ENCODE data around the gene PPP2CA. TPM values are rescaled to one million over a fixed set of nuclear protein-coding genes. Genes with fewer than 3 reads are reported as not detected.

The PPP2CA gene
- total and polyA plus RNA-seq, 9 donors, result 55.3 to 147 (median 123) TPM

GRCh38 chr5:134246771-134247427 is 21.0 kb upstream of the PPP2CA start:
- Histone ChIP-seq H3K27ac (ENCODE audit: low read length) (no peak overlapping the region), H3K4me3 (ENCODE audit: low read length) (no peak overlapping the region), H3K27me3 (ENCODE audit: control insufficient read depth, insufficient read depth, low read length) (no peaks in the 10 kb centered on the region)

GRCh38 chr5:134245692-134246091 is 19.8 kb upstream of the PPP2CA start:
- no peak for DNase-seq
- Histone ChIP-seq H3K27me3 (ENCODE audit: control insufficient read depth, insufficient read depth, low read length) (no peaks in the 10 kb centered on the region), H3K36me3 (ENCODE audit: control insufficient read depth, insufficient read depth, low read length) (no peaks in the 10 kb centered on the region), H3K4me3 (ENCODE audit: low read length) (no peak overlapping the region), H3K27ac (ENCODE audit: low read length) (no peak overlapping the region), H3K4me1 (ENCODE audit: control insufficient read depth, insufficient read depth, low read length) (peaks cover 18% of the 10 kb centered on the region), H3K9me3 (replicated peaks; ENCODE audit: control insufficient read depth, low read depth, low read length) (no peaks in the 10 kb centered on the region)
- 83% methylated on average over 2 of the region's 2 CpGs for WGBS (ENCODE audit: insufficient coverage)

More at GRCh38 chr5:134246771-134247427, 21.0 kb upstream of the PPP2CA start:
- H3K9me3 ChIP-seq (replicated peaks; ENCODE audit: control insufficient read depth, low read depth, low read length), result no peaks in the 10 kb centered on the region
- no peaks in the 10 kb centered on the region for H3K36me3 ChIP-seq (ENCODE audit: control insufficient read depth, insufficient read depth, low read length)
- peaks cover 16% of the 10 kb centered on the region for H3K4me1 ChIP-seq (ENCODE audit: control insufficient read depth, insufficient read depth, low read length)
- WGBS (ENCODE audit: insufficient coverage), result 95% methylated on average over 5 of the region's 5 CpGs
- no peak for DNase-seq

- Histone ChIP-seq H3K4me3 (ENCODE audit: low read length) (no peak overlapping the region), H3K36me3 (ENCODE audit: control insufficient read depth, insufficient read depth, low read length) (no peaks in the 10 kb centered on the region), H3K27ac (ENCODE audit: low read length) (peak overlapping the region; percentile 47), H3K9me3 (replicated peaks; ENCODE audit: control insufficient read depth, low read depth, low read length) (no peaks in the 10 kb centered on the region), H3K4me1 (ENCODE audit: control insufficient read depth, insufficient read depth, low read length) (peaks cover 20% of the 10 kb centered on the region), H3K27me3 (ENCODE audit: control insufficient read depth, insufficient read depth, low read length) (no peaks in the 10 kb centered on the region)
- DNase-seq, result peak; percentile 90
- WGBS (ENCODE audit: insufficient coverage), result no CpG with 5 or more reads among the region's 8 CpGs
These were observed 19.3 kb upstream of the PPP2CA start for GRCh38 chr5:134245101-134245604.

- WGBS (ENCODE audit: insufficient coverage), result 33% methylated on average over 3 of the region's 5 CpGs
These were observed 16.3 kb upstream of the PPP2CA start for GRCh38 chr5:134242146-134242545.

GRCh38 chr5:134240421-134240962 is 14.6 kb upstream of the PPP2CA start:
- peak; percentile 96 for DNase-seq
- H3K9me3 ChIP-seq (replicated peaks; ENCODE audit: control insufficient read depth, low read depth, low read length), result no peaks in the 10 kb centered on the region
- WGBS (ENCODE audit: insufficient coverage), result 20% methylated on average over 2 of the region's 7 CpGs
- H3K27ac ChIP-seq (ENCODE audit: low read length), result peak overlapping the region; percentile 84
- no peaks in the 10 kb centered on the region for H3K27me3 ChIP-seq (ENCODE audit: control insufficient read depth, insufficient read depth, low read length)
- H3K36me3 ChIP-seq (ENCODE audit: control insufficient read depth, insufficient read depth, low read length), result no peaks in the 10 kb centered on the region
- H3K4me1 ChIP-seq (ENCODE audit: control insufficient read depth, insufficient read depth, low read length), result peaks cover 24% of the 10 kb centered on the region
- no peak overlapping the region for H3K4me3 ChIP-seq (ENCODE audit: low read length)

More at GRCh38 chr5:134242146-134242545, 16.3 kb upstream of the PPP2CA start:
- H3K36me3 ChIP-seq (ENCODE audit: control insufficient read depth, insufficient read depth, low read length), result no peaks in the 10 kb centered on the region
- H3K27ac ChIP-seq (ENCODE audit: low read length), result peak overlapping the region; percentile 25
- H3K4me3 ChIP-seq (ENCODE audit: low read length), result no peak overlapping the region
- H3K27me3 ChIP-seq (ENCODE audit: control insufficient read depth, insufficient read depth, low read length), result no peaks in the 10 kb centered on the region
- H3K4me1 ChIP-seq (ENCODE audit: control insufficient read depth, insufficient read depth, low read length), result peaks cover 23% of the 10 kb centered on the region
- DNase-seq, result peak; percentile 87
- no peaks in the 10 kb centered on the region for H3K9me3 ChIP-seq (replicated peaks; ENCODE audit: control insufficient read depth, low read depth, low read length)

- 92% methylated on average over 5 of the region's 6 CpGs for WGBS (ENCODE audit: insufficient coverage)
- Histone ChIP-seq H3K4me3 (ENCODE audit: low read length) (no peak overlapping the region), H3K27ac (ENCODE audit: low read length) (no peak overlapping the region), H3K9me3 (replicated peaks; ENCODE audit: control insufficient read depth, low read depth, low read length) (no peaks in the 10 kb centered on the region), H3K36me3 (ENCODE audit: control insufficient read depth, insufficient read depth, low read length) (no peaks in the 10 kb centered on the region), H3K4me1 (ENCODE audit: control insufficient read depth, insufficient read depth, low read length) (peaks cover 11% of the 10 kb centered on the region), H3K27me3 (ENCODE audit: control insufficient read depth, insufficient read depth, low read length) (no peaks in the 10 kb centered on the region)
- no peak for DNase-seq
These were observed 10.9 kb upstream of the PPP2CA start for GRCh38 chr5:134236820-134237219.

- Histone ChIP-seq H3K4me3 (ENCODE audit: low read length) (no peak overlapping the region), H3K27me3 (ENCODE audit: control insufficient read depth, insufficient read depth, low read length) (no peaks in the 10 kb centered on the region), H3K9me3 (replicated peaks; ENCODE audit: control insufficient read depth, low read depth, low read length) (no peaks in the 10 kb centered on the region), H3K36me3 (ENCODE audit: control insufficient read depth, insufficient read depth, low read length) (no peaks in the 10 kb centered on the region), H3K4me1 (ENCODE audit: control insufficient read depth, insufficient read depth, low read length) (peaks cover 9% of the 10 kb centered on the region), H3K27ac (ENCODE audit: low read length) (no peak overlapping the region)
- peak; percentile 75 for DNase-seq
- 10% methylated on average over 2 of the region's 2 CpGs for WGBS (ENCODE audit: insufficient coverage)
These were observed 10.4 kb upstream of the PPP2CA start for GRCh38 chr5:134236318-134236717.

- peaks cover 9% of the 10 kb centered on the region for H3K4me1 ChIP-seq (ENCODE audit: control insufficient read depth, insufficient read depth, low read length)
- no peak overlapping the region for H3K4me3 ChIP-seq (ENCODE audit: low read length)
- no peaks in the 10 kb centered on the region for H3K9me3 ChIP-seq (replicated peaks; ENCODE audit: control insufficient read depth, low read depth, low read length)
- no peaks in the 10 kb centered on the region for H3K27me3 ChIP-seq (ENCODE audit: control insufficient read depth, insufficient read depth, low read length)
- DNase-seq, result no peak
- H3K36me3 ChIP-seq (ENCODE audit: control insufficient read depth, insufficient read depth, low read length), result no peaks in the 10 kb centered on the region
- H3K27ac ChIP-seq (ENCODE audit: low read length), result no peak overlapping the region
These were observed 2.8 kb upstream of the PPP2CA start for GRCh38 chr5:134228624-134229023.

- Histone ChIP-seq H3K36me3 (ENCODE audit: control insufficient read depth, insufficient read depth, low read length) (no peaks in the 10 kb centered on the region), H3K4me3 (ENCODE audit: low read length) (no peak overlapping the region), H3K9me3 (replicated peaks; ENCODE audit: control insufficient read depth, low read depth, low read length) (no peaks in the 10 kb centered on the region), H3K4me1 (ENCODE audit: control insufficient read depth, insufficient read depth, low read length) (peaks cover 9% of the 10 kb centered on the region), H3K27me3 (ENCODE audit: control insufficient read depth, insufficient read depth, low read length) (no peaks in the 10 kb centered on the region), H3K27ac (ENCODE audit: low read length) (no peak overlapping the region)
- no peak for DNase-seq
- 88% methylated on average over 2 of the region's 3 CpGs for WGBS (ENCODE audit: insufficient coverage)
These were observed 1.9 kb upstream of the PPP2CA start for GRCh38 chr5:134227776-134228175.

GRCh38 chr5:134227259-134227658 is 1.4 kb upstream of the PPP2CA start:
- peak; percentile 41 for DNase-seq
- peaks cover 9% of the 10 kb centered on the region for H3K4me1 ChIP-seq (ENCODE audit: control insufficient read depth, insufficient read depth, low read length)
- peak overlapping the region; percentile 98 for H3K27ac ChIP-seq (ENCODE audit: low read length)

More at GRCh38 chr5:134227259-134227658, 1.4 kb upstream of the PPP2CA start:
- no peaks in the 10 kb centered on the region for H3K27me3 ChIP-seq (ENCODE audit: control insufficient read depth, insufficient read depth, low read length)
- H3K36me3 ChIP-seq (ENCODE audit: control insufficient read depth, insufficient read depth, low read length), result no peaks in the 10 kb centered on the region
- 44% methylated on average over 5 of the region's 5 CpGs for WGBS (ENCODE audit: insufficient coverage)
- H3K9me3 ChIP-seq (replicated peaks; ENCODE audit: control insufficient read depth, low read depth, low read length), result no peaks in the 10 kb centered on the region
- H3K4me3 ChIP-seq (ENCODE audit: low read length), result peak overlapping the region; percentile 90

All from muscle of leg (tissue), 11 donors.